CD4-positive, alpha-beta T cell treated with Interleukin-10 for 1 hour (primary cell): ENCODE data around the gene SCCPDH.

ENCODE experiments used
- DNase-seq: peaks from one replicate; pipeline ENCODE4 v3.0.0-alpha.2; 2020

Gene SCCPDH

DNA sequence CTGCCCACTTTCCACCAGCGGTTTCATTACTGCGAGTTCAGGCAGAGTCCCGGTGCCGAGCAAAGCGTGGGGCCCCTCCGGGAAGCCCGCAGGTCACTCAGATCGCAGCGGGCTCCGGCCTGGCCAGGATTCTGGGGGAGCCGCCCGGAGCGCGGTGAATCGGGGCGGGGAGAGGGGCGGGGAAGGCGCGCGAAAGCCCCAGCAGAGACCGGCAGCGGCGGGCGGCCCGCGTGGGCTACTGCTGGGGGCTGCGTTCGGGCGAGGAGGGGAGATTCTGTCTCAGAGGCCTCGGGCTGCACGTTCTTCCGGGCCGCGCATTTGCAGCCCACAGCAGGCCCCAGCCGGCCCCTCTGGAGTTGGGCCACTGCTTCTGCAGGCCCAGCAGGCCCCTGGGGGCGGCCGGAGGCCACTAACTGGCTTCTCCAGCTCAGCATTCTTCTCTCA is 64.7 kb downstream of the SCCPDH start:
- DNase-seq, result no peak

GRCh38 chr1:246789454-246790339 is 65.5 kb downstream of the SCCPDH start:
- DNase-seq, result no peak

- no peak for DNase-seq
Measured at GRCh38 chr1:246790364-246790763, 66.2 kb downstream of the SCCPDH start.

GRCh38 chr1:246790833-246791232 is 66.6 kb downstream of the SCCPDH start:
- no peak for DNase-seq

DNA sequence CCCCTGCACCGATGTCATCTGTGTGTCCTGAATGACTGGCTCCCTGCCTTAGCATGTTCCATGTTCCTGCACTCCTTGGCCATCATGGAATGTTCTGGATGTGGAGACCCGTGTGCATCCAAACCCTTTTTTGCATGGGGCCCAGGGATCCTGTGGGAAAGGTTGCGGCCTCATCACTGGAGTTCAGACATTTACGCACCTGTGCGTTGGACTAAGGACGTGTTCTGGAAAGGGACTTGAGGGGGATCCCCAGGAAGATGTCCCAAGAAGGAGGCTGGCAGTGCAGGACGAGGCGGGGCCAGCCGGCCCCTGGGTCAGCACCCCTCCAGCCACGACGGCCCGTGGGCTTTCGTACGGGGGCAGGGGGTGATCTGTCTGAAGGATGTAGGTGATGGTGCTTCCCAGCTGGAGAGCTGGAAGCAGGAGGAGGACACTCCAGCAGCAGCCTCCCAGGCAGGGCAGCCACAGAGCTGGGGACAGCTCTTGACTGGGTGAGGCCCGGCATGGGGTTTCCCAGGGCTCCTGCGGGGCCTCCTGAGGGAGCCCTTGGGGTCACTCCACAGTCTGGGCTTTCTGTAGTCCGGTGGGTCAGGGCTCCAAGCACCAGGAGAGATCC is 67.2 kb downstream of the SCCPDH start:
- DNase-seq, result no peak

DNA sequence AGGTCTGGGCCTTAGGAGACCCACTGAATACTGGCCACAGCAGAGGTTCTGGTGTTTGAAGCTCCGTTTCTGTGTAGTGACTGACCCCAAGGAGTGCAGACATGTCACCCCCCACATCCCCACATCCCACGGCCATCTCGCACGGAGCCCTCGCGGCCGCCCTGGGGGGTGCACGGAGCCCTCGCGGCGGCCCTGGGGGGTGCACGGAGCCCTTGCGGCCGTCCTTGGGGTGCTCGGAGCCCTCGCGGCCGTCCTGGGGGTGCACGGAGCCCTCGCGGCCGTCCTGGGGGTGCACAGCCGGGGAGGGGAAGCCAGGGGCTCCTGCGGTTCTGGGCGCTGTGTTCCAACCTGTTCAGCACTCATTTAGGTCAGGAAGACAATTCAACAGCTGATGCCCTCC is 68.4 kb downstream of the SCCPDH start:
- DNase-seq, result no peak

- no peak for DNase-seq
Measured at GRCh38 chr1:246793356-246793896, 69.2 kb downstream of the SCCPDH start.

GRCh38 chr1:246794048-246794827 is 70.0 kb downstream of the SCCPDH start:
- DNase-seq, result no peak

GRCh38 chr1:246794828-246795671 is 70.8 kb downstream of the SCCPDH start:
- DNase-seq, result no peak

- no peak for DNase-seq
Measured at GRCh38 chr1:246795906-246796694, 71.9 kb downstream of the SCCPDH start.

GRCh38 chr1:246797157-246797556 is 72.9 kb downstream of the SCCPDH start:
- no peak for DNase-seq

GRCh38 chr1:246797597-246797996 is 73.4 kb downstream of the SCCPDH start:
- no peak for DNase-seq

DNA sequence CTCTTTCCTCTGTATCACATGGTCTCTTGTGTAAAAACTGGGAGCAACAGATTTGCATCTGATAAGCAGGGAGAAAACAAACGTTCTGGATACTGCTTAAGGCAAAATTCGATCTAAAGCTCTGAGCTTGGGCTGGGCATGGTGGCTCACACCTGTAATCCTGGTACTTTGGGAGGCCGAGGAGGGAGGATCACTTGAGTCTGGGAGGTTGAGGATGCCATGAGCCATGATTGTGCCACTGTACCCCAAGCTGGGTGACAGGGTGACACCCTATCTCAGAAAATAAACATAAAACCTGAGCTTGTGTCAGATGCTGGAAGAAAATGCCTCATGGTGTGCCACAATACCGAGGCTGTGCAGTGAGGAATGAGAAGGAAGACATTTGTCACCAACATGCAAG is 73.9 kb downstream of the SCCPDH start:
- no peak for DNase-seq

- no peak for DNase-seq
Measured at GRCh38 chr1:246798606-246799496, 74.6 kb downstream of the SCCPDH start.

DNA sequence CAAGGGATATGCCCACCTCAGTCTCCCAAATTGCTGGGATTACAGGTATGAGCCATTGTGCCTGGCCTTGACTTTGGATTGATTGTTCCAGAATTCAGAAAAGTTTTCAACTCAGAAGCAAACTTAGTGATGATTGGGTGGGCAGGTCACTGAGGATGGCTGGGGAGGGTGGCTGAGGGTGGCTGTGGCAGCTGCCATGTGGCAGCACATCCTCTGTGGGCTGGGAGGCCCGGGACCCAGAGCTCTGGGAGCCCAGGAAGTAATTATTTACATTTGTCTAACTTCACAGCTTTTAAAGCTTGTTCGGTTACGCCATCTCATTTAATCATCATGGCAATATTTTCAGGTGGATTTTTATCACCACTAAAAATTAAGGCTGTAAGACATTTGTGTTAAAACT is 76.1 kb downstream of the SCCPDH start:
- no peak for DNase-seq

GRCh38 chr1:246800756-246801155 is 76.5 kb downstream of the SCCPDH start:
- no peak for DNase-seq

- DNase-seq, result no peak
Measured at GRCh38 chr1:246801241-246802020, 77.2 kb downstream of the SCCPDH start.

GRCh38 chr1:246803373-246803772 is 79.2 kb downstream of the SCCPDH start:
- no peak for DNase-seq

GRCh38 chr1:246803883-246804282 is 79.7 kb downstream of the SCCPDH start:
- no peak for DNase-seq
